ENCODE results near the gene DCAF11. TPM values are rescaled to one million over a fixed set of nuclear protein-coding genes. Genes with fewer than 3 reads are reported as not detected.

The DCAF11 gene
- total RNA-seq, 1 experiment from 2014 or later, result 68.2 TPM

- intact Hi-C loops (cut with micrococcal nuclease), result no loop called here
- Histone ChIP-seq H3K4me2 (ENCODE audit: low read length) (no peak overlapping the region), H3K4me3 (ENCODE audit: low read length) (no peak overlapping the region), H3K27ac (ENCODE audit: low read length) (no peak overlapping the region), H3K4me1 (ENCODE audit: insufficient read depth, low read length) (peaks cover 12% of the 10 kb centered on the region), H4K20me1 (ENCODE audit: low read length) (no peaks in the 10 kb centered on the region), H3K9me3 (ENCODE audit: low read length) (no peaks in the 10 kb centered on the region), H3K27me3 (ENCODE audit: low read length) (no peaks in the 10 kb centered on the region), H3K79me2 (ENCODE audit: low read length) (peaks cover 3% of the 10 kb centered on the region), H3K36me3 (ENCODE audit: low read depth, low read length) (no peaks in the 10 kb centered on the region), H3F3A (ENCODE audit: low read length, unreplicated experiment) (no peaks in the 10 kb centered on the region), H3K9ac (ENCODE audit: low read length) (no peak overlapping the region), H3K9me2 (replicated peaks; ENCODE audit: low read length) (no peaks in the 10 kb centered on the region), H2AFZ (ENCODE audit: low read length) (no peak overlapping the region)
- ChIA-PET POLR2A (ENCODE audit: unreplicated experiment) (interaction anchor here (0.6 kb wide), 1 partner anchor 16 kb away, joined by 5 read pairs; the partner anchor contains the start of gene PCK2), CTCF (no interaction called here)
- DNase-seq, result no peak
- no peak for TF ChIP-seq CTCF (conservative IDR thresholded peaks at IDR 0.05; ENCODE audit: low read depth, low read length)
- no peak for TF ChIP-seq EZH2 (IDR thresholded peaks at IDR 0.05; ENCODE audit: low read length, unreplicated experiment)
- TF ChIP-seq EZH2phosphoT487 (IDR thresholded peaks at IDR 0.05; ENCODE audit: borderline replicate concordance, low read length), result no peak
- BruUV-seq (replicated peaks), result no TSS peak
- ATAC-seq, result no peak
Observed at GRCh38 chr14:24110523-24110922, 4.1 kb upstream of the DCAF11 start.

GRCh38 chr14:24113379-24113800 lies 1.2 kb upstream of the DCAF11 start:
- H3K79me2 ChIP-seq (ENCODE audit: low read length), result peaks cover 18% of the 10 kb centered on the region
- TF ChIP-seq EZH2phosphoT487 (IDR thresholded peaks at IDR 0.05; ENCODE audit: borderline replicate concordance, low read length) (no peak), CTCF (conservative IDR thresholded peaks at IDR 0.05; ENCODE audit: low read depth, low read length) (no peak), EZH2 (IDR thresholded peaks at IDR 0.05; ENCODE audit: low read length, unreplicated experiment) (no peak)
- peak overlapping the region; percentile 95 for H2AFZ ChIP-seq (ENCODE audit: low read length)
- ChIA-PET POLR2A (ENCODE audit: unreplicated experiment) (interaction anchor here (1.4 kb wide), 1 partner anchor 19 kb away, joined by 4 read pairs; the partner anchor contains the start of gene PCK2), CTCF (no interaction called here)
- DNase-seq (no peak), ATAC-seq (no peak)
- H3K36me3 ChIP-seq (ENCODE audit: low read depth, low read length), result peaks cover 5% of the 10 kb centered on the region; the same call in 1 of the 2 replicates
- H3F3A ChIP-seq (ENCODE audit: low read length, unreplicated experiment), result no peaks in the 10 kb centered on the region
- peak overlapping the region; percentile 86 for H3K9ac ChIP-seq (ENCODE audit: low read length)
- H3K9me3 ChIP-seq (ENCODE audit: low read length), result no peaks in the 10 kb centered on the region
- no peaks in the 10 kb centered on the region for H3K27me3 ChIP-seq (ENCODE audit: low read length)
- no peaks in the 10 kb centered on the region for H3K9me2 ChIP-seq (replicated peaks; ENCODE audit: low read length)
- peaks cover 21% of the 10 kb centered on the region for H3K4me1 ChIP-seq (ENCODE audit: insufficient read depth, low read length)
- intact Hi-C loops (cut with micrococcal nuclease), result no loop called here
- peak overlapping the region; percentile 90 for H3K27ac ChIP-seq (ENCODE audit: low read length)
- peak overlapping the region; percentile 95 for H3K4me2 ChIP-seq (ENCODE audit: low read length)
- peak overlapping the region; percentile 96 for H3K4me3 ChIP-seq (ENCODE audit: low read length)
- H4K20me1 ChIP-seq (ENCODE audit: low read length), result no peaks in the 10 kb centered on the region
- TSS peak; percentile 80 for BruUV-seq (replicated peaks)
